Measurements from ENCODE around the gene GPRIN1. TPM values are rescaled to one million over a fixed set of nuclear protein-coding genes. Genes with fewer than 3 reads are reported as not detected.
"Not testable (repeated sequence)": the region's sequence is repeated elsewhere in the genome, so short reads cannot be mapped to it uniquely, and the experiment has no call there.

Gene GPRIN1
- total RNA-seq, 3 donors from 2014 or later: 0.64 to 1.2 (median 0.98) TPM

- Histone ChIP-seq H3K27me3 (peaks cover 0 to 9% of the 10 kb centered on the region in 2 donors), H3K36me3 (no peaks in the 10 kb centered on the region), H3K27ac (no peak overlapping the region), H3K4me3 (no peak overlapping the region), H3K4me1 (no peaks in the 10 kb centered on the region), H3K9me3 (no peaks in the 10 kb centered on the region)
- intact Hi-C loops (cut with DNase I; ENCODE audit: low total_unique reads): no loop called here
- DNase-seq (ENCODE audit: low spot score in 2 of 2): no peak
- TF ChIP-seq CTCF (IDR thresholded peaks at IDR 0.05): no peak
- no peak for TF ChIP-seq POLR2AphosphoS5 (IDR thresholded peaks at IDR 0.05)
- TF ChIP-seq POLR2A (IDR thresholded peaks at IDR 0.05): no peak
Observed at GRCh38 chr5:176553260-176554085, 56.5 kb downstream of the GPRIN1 start.

DNA sequence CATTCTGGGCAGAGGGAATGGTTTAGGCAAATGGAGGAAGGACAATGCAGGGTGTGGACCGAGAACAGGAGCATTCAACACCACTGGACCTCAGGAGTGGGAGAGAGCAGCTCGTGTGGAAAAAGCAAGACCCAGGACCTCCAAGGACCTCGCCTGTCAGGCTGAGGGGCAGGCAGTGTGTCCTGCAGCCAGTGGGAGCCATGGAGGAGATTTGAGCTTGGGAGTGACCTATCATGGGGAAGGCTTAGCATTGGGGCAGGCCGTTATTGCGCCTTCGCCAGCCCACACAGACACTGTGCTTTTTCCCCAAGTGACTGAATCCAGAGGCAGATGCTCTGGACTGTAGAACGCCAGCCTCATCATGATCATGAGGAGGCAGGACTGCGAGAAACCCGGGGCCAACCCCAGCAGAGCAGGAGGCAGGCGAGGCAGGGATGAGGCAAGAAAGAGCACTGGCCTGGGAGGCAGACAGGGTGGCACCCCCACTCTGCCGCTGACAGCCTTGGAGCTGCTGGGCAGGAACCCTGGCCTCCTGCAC, 57.6 kb downstream of the GPRIN1 start:
- H3K27me3 ChIP-seq: peaks cover 0 to 9% of the 10 kb centered on the region in 2 donors
- no peak for TF ChIP-seq POLR2A (IDR thresholded peaks at IDR 0.05)
- TF ChIP-seq CTCF (IDR thresholded peaks at IDR 0.05): no peak
- TF ChIP-seq POLR2AphosphoS5 (IDR thresholded peaks at IDR 0.05): no peak
- no peaks in the 10 kb centered on the region for H3K9me3 ChIP-seq
- intact Hi-C loops (cut with DNase I; ENCODE audit: low total_unique reads): no loop called here
- DNase-seq (ENCODE audit: low spot score in 2 of 2): no peak
- no peak overlapping the region for H3K4me3 ChIP-seq
- H3K36me3 ChIP-seq: no peaks in the 10 kb centered on the region
- H3K4me1 ChIP-seq: no peaks in the 10 kb centered on the region
- no peak overlapping the region for H3K27ac ChIP-seq

DNA sequence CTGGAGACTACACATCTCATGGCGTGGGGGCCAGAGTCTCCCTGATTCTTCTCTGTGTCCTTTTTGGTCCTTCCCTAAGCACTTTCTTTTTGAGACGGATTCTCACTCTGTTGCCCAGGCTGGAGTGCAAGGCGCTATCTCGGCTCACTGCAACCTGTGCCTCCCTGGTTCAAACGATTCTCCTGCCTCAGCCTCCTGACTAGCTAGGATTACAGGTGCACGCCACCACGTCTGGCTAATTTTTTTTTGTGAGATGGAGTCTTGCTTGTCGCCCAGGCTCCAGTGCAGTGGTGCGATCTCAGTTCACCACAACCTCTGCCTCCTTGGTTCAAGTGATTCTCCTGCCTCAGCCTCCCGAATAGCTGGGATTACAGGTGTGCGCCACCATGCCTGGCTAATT, 59.0 kb downstream of the GPRIN1 start:
- H3K27me3 ChIP-seq; H3K27ac ChIP-seq; H3K4me3 ChIP-seq; H3K36me3 ChIP-seq; H3K4me1 ChIP-seq; intact Hi-C loops (cut with DNase I; ENCODE audit: low total_unique reads); H3K9me3 ChIP-seq; DNase-seq (ENCODE audit: low spot score in 2 of 2): not testable (repeated sequence)

DNA sequence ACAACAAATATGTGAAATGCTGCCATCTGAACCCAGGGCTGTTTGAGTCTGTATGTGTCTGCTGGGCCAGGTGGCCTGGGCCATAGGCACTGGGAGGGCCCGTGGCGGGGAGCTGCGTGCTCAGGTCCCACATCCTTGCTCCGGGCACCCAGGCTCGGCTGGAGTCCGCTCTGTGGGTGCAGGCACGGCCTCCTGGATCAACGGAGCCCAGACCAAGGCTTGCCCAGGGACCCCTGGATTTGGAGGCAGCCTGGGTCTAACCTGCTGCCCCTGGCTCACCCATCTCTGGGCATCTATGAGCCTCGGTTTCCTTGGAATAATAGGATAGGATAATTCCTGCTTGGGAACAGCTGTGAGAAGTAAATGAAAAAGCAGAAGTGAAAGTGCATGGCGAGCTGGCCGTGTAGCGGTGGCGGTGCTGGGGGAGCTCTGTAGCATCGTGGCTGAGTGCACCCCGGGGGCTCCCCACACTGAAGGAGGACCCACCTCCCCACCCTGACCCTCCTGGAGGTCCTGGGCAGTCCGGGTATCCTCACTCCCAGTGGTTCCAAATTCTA, 59.6 kb downstream of the GPRIN1 start:
- Histone ChIP-seq H3K4me1 (no peaks in the 10 kb centered on the region), H3K4me3 (no peak overlapping the region), H3K9me3 (no peaks in the 10 kb centered on the region), H3K36me3 (no peaks in the 10 kb centered on the region), H3K27ac (no peak overlapping the region), H3K27me3 (peaks cover 0 to 9% of the 10 kb centered on the region in 2 donors)
- intact Hi-C loops (cut with DNase I; ENCODE audit: low total_unique reads): no loop called here
- TF ChIP-seq POLR2A (IDR thresholded peaks at IDR 0.05) (no peak), POLR2AphosphoS5 (IDR thresholded peaks at IDR 0.05) (no peak), CTCF (IDR thresholded peaks at IDR 0.05) (no peak)
- no peak for DNase-seq (ENCODE audit: low spot score in 2 of 2)

- H3K36me3 ChIP-seq: no peaks in the 10 kb centered on the region
- intact Hi-C loops (cut with DNase I; ENCODE audit: low total_unique reads): no loop called here
- H3K4me1 ChIP-seq: no peaks in the 10 kb centered on the region
- no peak for DNase-seq (ENCODE audit: low spot score in 2 of 2)
- H3K27me3 ChIP-seq: peaks cover 0 to 9% of the 10 kb centered on the region in 2 donors
- H3K27ac ChIP-seq: no peak overlapping the region
- TF ChIP-seq POLR2AphosphoS5 (IDR thresholded peaks at IDR 0.05) (no peak), CTCF (IDR thresholded peaks at IDR 0.05) (no peak)
- no peaks in the 10 kb centered on the region for H3K9me3 ChIP-seq
- no peak overlapping the region for H3K4me3 ChIP-seq
Observed at GRCh38 chr5:176549871-176550270, 60.1 kb downstream of the GPRIN1 start.

Measured in breast epithelium (tissue), 4 donors.